ENCODE results near the gene AP1S3.

GRCh38 chr2:223782629-223783028, 54.8 kb downstream of the AP1S3 start:
- TF ChIP-seq CTCF (IDR thresholded peaks at IDR 0.05; ENCODE audit: insufficient read depth, low read depth, low read length) (no peak), EZH2 (IDR thresholded peaks at IDR 0.05; ENCODE audit: insufficient read depth, low read length) (no peak)

Measured in astrocyte (in vitro differentiated cells and primary cell).